GM18520 (cell line): Measurements from ENCODE around the gene NPFF.
"Not testable (repeated sequence)": the region's sequence is repeated elsewhere in the genome, so short reads cannot be mapped to it uniquely, and the experiment has no call there.

Experiments
- ATAC-seq: cut with Tn5 transposase; IDR thresholded peaks from one replicate; pipeline ENCODE4 v1.9.1; 2021; ENCODE audit not compliant: unreplicated experiment

Gene NPFF, protein sequence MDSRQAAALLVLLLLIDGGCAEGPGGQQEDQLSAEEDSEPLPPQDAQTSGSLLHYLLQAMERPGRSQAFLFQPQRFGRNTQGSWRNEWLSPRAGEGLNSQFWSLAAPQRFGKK

GRCh38 chr12:53506881-53507602 lies at the start of gene NPFF:
Gene NPFF, minus strand, starts transcription at chr12:53507484. Its CDS starts 10 bp downstream, at chr12:53507474.
- no peak for ATAC-seq

- ATAC-seq = no peak
Measured at GRCh38 chr12:53552361-53553327, 45.4 kb upstream of the NPFF start.

DNA sequence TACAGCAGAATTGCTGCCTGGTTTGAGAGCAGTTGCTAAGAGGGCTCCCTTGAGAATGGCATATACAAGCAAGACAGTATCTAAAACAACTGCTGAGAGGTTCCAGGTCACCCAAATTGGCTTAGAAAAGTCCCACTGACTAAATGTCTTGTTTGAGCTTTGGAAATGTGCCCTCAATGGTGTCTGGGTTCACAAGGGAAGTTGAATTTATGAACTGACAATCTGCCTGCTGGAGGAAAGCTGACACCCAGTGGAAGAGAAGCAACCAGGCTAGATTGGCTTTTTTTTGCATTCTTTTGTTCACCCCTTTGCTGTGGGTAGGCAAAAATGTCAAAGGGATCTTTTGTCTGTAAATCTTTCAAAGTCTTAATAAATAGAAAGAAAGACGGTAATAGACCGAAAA lies 44.6 kb upstream of the NPFF start:
- ATAC-seq = no peak

- no peak for ATAC-seq
Measured at GRCh38 chr12:53550595-53550994, 43.3 kb upstream of the NPFF start.

- not testable (repeated sequence) for ATAC-seq
Measured at GRCh38 chr12:53550131-53550530, 42.8 kb upstream of the NPFF start.

- not testable (repeated sequence) for ATAC-seq
Measured at GRCh38 chr12:53548354-53548753, 41.1 kb upstream of the NPFF start.

DNA sequence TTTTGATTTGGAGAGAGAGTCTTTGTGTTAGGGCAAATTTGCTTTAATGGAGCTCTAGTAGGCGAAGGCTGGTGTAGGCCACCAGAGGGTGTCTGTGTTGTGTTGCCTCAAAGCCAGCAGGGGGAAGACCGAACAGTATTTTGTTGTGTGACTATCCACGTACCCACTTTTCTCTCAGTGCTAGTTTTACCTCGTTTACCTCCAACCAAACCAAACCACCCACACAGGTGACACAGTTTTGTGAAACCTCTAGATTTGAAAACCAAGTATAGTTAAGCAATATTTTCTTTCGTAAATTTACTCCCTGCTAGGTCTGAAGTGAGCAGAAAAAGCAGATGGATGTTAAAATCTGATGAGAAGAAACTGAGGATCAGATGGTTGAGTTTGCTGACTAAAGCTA lies 36.3 kb upstream of the NPFF start:
- ATAC-seq = no peak

- no peak for ATAC-seq
Measured at GRCh38 chr12:53539526-53539925, 32.2 kb upstream of the NPFF start.

- ATAC-seq = no peak
Measured at GRCh38 chr12:53538209-53538689, 31.0 kb upstream of the NPFF start.

DNA sequence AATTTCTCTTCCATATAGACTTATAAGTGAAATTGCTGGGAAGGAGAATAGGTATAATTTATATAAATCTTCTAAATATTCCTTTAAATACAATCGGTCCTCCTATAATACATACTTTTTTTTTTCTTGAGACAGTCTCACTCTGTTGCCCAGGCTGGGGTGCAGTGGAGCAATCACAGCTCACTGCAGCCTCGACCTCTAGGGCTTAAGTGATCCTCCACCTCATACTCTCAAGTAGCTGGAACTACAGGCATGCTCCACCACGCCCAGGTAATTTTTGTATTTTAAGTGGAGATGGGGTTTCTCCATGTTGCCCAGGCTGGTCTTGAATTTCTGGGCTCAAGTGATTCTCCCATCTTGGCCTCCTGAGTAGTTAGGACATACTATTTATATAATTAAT lies 29.7 kb upstream of the NPFF start:
- no peak for ATAC-seq

DNA sequence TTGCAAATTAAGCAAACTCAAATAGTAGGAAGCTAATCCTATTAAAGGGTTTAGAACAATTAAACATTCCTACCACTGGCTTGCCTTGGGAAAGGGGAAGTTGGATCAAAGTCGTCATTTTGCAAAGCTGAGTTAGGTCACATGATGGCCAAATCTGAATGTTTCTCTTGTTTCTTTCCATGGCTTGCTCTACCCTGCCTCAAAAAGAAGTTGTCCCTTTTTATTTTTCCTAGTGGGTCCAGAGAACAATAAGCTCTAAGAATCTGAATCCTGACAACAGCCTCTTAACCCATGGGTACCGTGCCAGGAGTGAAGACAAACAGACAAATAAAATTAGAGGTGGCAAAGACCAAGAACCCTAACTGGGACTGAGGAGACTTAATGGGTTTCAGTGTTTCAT lies 26.2 kb upstream of the NPFF start:
- no peak for ATAC-seq

GRCh38 chr12:53532524-53533445 lies 25.5 kb upstream of the NPFF start:
- no peak for ATAC-seq

DNA sequence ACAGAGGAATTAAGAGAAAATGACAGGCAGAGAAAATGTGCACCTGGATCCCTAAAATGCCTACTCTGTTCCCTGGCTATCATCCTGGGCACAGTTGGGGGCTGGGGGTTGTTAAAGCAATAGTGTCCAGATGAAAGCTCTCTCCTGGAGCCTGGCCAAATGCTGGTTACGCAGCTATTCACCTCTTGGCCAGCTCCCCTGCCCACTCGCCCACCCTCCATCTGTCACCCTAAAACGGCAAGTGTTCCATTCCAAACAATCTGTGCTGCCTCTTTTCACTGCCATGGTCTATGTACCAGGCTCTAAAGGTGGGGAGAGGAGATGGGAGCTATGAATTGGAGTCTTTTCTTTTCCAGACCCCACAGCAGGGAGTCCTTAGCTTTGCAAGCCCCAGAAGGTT lies 24.7 kb upstream of the NPFF start:
- ATAC-seq = no peak

DNA sequence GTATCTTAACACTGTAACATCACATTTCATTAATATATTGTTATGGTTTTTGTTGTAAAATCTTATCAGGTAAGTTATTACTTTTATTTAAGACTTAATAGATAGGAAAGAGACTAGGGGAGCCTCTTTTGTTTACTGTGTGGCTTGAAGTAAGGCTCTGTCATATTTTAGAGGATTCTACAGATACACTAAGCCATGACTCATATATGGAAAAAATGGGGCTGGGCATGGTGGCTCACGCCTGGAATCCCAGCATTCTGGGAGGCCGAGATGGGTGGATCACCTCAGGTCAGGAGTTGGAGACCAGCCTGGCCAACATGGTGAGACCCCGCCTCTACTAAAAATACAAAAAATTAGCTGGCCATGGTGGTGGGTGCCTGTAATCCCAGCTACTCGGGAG lies 23.6 kb upstream of the NPFF start:
- ATAC-seq = no peak

DNA sequence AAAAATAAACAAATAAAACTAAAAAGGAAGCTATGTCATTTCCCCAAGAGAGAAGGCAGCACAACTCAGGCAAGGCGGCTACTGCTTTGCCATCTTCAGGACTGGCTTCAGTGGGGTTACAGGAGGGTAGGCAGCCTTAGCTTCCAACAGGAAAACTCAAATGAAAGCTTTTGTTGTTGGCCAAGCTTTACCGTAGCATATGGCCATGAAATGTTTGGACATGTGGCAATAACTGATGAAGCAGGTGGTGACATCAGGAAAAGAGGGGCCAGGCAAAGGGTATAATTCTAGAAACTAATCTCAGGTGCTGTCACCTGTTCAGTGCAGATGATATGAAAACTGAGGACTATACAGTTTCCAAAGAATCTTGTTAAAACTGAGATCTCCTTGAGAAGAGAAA lies 22.8 kb upstream of the NPFF start:
- ATAC-seq = no peak

GRCh38 chr12:53524476-53524875 lies 17.2 kb upstream of the NPFF start:
- ATAC-seq = no peak

DNA sequence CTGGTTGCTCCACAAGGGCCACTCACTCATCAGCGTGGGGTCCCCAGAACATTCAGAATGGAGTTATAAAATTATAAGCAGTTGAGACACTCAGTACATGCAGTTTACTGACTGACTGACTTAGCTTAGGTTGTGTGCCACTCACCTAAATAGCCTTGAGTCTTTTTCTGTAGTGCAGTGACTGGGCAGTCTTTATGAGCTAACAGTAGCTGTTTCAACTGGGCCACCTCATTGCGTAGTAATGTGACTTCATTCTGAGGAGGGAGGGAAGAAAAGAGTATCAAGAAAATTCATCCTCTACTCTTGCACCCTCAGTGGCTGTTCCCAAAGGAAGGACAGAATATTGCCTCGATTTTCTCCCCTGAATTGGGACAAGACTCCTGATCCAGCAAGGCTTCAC lies 15.8 kb upstream of the NPFF start:
- ATAC-seq = no peak

GRCh38 chr12:53518381-53518780 lies 11.1 kb upstream of the NPFF start:
- no peak for ATAC-seq

- no peak for ATAC-seq
Measured at GRCh38 chr12:53516758-53517455, 9.6 kb upstream of the NPFF start.

GRCh38 chr12:53515291-53515680 lies 8.0 kb upstream of the NPFF start:
- no peak for ATAC-seq
